ENCODE measurements around the gene MYO5B. TPM values are rescaled to one million over a fixed set of nuclear protein-coding genes. Genes with fewer than 3 reads are reported as not detected.

MYO5B gene
- total RNA-seq, 6 experiments from 2014 or later = 0.17 to 0.28 TPM; not detected in 4

DNA sequence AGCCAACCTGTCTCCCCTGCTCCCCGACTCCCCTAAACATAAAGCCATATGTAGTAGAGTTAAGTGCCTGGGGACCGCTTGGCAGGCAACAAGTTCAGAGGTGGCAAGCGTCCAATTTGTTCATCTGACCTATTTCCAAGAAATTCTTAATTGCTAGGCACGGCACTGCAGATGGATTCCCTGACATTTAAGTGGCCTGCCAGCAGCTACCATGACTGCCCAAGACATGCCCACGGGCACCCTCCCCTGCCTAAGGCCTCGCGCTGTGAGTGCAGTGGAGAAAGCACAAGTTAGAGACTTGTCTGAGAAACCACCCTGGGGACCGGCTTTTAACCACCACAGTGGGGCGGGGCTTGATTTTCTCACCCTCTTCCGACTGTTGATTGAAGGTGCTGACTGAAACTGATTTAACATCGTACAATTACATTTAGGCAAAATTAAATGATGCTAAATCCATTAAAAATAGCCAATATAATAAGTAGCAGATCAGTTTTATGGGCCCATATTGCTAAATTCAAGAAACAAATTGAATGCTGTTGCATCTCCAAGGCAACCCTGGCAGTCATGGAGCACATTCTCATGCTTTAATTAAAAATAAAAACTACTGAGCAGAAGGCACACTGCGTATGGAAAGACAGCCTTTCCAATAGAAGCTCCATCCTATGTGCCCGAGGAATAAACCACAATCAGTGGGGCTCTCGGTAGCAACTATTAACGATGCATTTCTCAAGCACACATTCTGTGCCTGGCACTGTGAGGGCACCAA lies 218.0 kb downstream of the MYO5B start:
- H3K27ac Mint-ChIP-seq = no peak overlapping the region
- H3K36me3 Mint-ChIP-seq (ENCODE audit: low read depth) = no peaks in the 10 kb centered on the region
- H3K9me3 Mint-ChIP-seq = no peaks in the 10 kb centered on the region
- no peak for DNase-seq
- peaks cover 15% of the 10 kb centered on the region for H3K27me3 Mint-ChIP-seq (ENCODE audit: insufficient read depth)
- TF ChIP-seq, protein P1, sequence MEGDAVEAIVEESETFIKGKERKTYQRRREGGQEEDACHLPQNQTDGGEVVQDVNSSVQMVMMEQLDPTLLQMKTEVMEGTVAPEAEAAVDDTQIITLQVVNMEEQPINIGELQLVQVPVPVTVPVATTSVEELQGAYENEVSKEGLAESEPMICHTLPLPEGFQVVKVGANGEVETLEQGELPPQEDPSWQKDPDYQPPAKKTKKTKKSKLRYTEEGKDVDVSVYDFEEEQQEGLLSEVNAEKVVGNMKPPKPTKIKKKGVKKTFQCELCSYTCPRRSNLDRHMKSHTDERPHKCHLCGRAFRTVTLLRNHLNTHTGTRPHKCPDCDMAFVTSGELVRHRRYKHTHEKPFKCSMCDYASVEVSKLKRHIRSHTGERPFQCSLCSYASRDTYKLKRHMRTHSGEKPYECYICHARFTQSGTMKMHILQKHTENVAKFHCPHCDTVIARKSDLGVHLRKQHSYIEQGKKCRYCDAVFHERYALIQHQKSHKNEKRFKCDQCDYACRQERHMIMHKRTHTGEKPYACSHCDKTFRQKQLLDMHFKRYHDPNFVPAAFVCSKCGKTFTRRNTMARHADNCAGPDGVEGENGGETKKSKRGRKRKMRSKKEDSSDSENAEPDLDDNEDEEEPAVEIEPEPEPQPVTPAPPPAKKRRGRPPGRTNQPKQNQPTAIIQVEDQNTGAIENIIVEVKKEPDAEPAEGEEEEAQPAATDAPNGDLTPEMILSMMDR (IDR thresholded peaks at IDR 0.05) = no peak
- no peaks in the 10 kb centered on the region for H3K4me1 Mint-ChIP-seq (ENCODE audit: low read depth)
- no peak overlapping the region for H3K4me3 Mint-ChIP-seq

DNA sequence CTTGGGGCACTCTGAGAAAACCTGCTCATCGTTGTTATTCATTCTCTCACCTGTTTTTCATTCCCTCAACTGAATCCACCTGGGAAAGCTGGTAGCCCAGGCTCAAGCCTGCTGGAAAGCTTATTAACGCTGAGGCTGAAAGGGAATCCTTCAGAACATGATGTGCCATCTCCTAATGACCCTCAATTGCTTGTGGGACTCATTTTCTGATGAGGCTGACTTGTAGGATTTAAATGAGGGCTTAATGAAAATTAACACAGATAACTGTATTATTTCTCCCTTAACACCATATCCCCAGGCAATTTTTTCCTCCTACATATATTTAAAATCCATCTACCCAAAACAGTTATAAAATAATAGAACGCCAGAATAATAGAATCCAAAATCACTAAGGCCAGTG lies 218.9 kb downstream of the MYO5B start:
- Mint-ChIP-seq H3K4me1 (ENCODE audit: low read depth) (no peaks in the 10 kb centered on the region), H3K27me3 (ENCODE audit: insufficient read depth) (peaks cover 19% of the 10 kb centered on the region), H3K4me3 (no peak overlapping the region), H3K9me3 (no peaks in the 10 kb centered on the region), H3K27ac (no peak overlapping the region), H3K36me3 (ENCODE audit: low read depth) (no peaks in the 10 kb centered on the region)
- no peak for DNase-seq
- TF ChIP-seq, protein P1 (IDR thresholded peaks at IDR 0.05) = no peak

DNA sequence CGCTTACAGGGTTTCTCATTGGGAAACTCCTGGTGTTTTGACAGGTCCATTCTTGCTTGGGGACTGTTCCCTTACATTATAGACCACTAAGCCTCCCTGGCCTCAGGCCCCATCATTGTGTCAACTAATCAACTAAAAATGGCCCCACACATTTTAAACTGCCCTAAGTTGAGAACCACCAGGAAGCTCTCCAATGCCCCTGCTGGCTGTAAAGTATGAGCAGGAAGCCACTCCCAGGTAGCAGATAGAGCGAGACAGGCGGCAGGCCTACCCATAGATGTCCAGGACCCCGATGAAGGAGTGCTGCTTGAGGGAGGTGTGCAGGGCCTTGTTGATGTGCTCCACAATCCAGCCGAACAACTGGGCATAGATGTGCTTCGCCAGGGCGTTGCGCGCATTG lies 220.9 kb downstream of the MYO5B start:
- Mint-ChIP-seq H3K27ac (no peak overlapping the region), H3K9me3 (no peaks in the 10 kb centered on the region), H3K4me1 (ENCODE audit: low read depth) (no peaks in the 10 kb centered on the region), H3K4me3 (no peak overlapping the region), H3K27me3 (ENCODE audit: insufficient read depth) (peaks cover 29% of the 10 kb centered on the region), H3K36me3 (ENCODE audit: low read depth) (no peaks in the 10 kb centered on the region)
- no peak for DNase-seq
- TF ChIP-seq, protein P1 (IDR thresholded peaks at IDR 0.05) = no peak

DNA sequence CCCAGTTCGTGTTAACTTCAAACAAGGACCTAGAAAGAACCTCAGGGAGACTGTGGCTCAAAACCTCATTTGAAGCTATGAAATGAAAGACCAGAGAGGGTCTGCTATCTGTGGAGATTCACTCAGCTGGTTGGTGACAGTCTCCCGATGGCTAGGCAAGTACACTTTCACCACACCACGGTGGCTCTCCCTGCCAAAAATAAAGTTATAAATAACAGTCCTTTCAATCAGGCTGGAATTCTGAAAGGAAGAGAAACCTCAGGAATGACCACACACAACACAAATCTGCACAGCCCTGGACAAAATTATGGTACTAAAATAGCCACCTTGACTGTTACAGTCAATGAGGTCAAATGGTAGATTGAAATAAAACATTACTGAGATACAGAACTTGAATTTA lies 221.4 kb downstream of the MYO5B start:
- H3K36me3 Mint-ChIP-seq (ENCODE audit: low read depth) = no peaks in the 10 kb centered on the region
- peaks cover 29% of the 10 kb centered on the region for H3K27me3 Mint-ChIP-seq (ENCODE audit: insufficient read depth)
- no peaks in the 10 kb centered on the region for H3K4me1 Mint-ChIP-seq (ENCODE audit: low read depth)
- no peak for DNase-seq
- no peak overlapping the region for H3K4me3 Mint-ChIP-seq
- no peaks in the 10 kb centered on the region for H3K9me3 Mint-ChIP-seq
- TF ChIP-seq, protein P1 (IDR thresholded peaks at IDR 0.05) = no peak
- H3K27ac Mint-ChIP-seq = no peak overlapping the region

DNA sequence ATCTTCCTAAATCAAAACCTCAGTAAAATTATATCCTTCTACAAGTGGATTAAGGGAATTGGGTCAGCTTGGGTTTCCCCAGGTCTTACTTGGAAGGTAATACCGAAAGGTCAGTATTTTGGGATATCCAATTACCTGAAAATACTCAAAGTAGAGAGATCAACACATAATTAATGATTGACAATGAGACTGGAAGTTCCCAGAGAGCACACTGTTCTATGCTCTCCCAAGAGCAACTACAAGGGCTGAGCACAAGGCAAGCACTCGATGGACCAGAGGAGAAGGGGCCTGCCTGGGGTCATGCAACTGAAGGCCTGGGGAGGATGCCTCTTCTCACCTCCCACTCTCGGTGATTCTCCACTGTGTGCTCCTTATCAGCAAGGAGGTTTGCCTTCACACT lies 222.4 kb downstream of the MYO5B start:
- DNase-seq = no peak
- Mint-ChIP-seq H3K4me1 (ENCODE audit: low read depth) (no peaks in the 10 kb centered on the region), H3K36me3 (ENCODE audit: low read depth) (no peaks in the 10 kb centered on the region), H3K9me3 (no peaks in the 10 kb centered on the region), H3K27ac (no peak overlapping the region), H3K27me3 (ENCODE audit: insufficient read depth) (peaks cover 22% of the 10 kb centered on the region), H3K4me3 (no peak overlapping the region)
- TF ChIP-seq, protein P1 (IDR thresholded peaks at IDR 0.05) = no peak

All from HFFc6 (cell line).